Stimulated activated naive CD4-positive, alpha-beta T cell treated with Interleukin-2 at 50 U/mL for 16 hours (primary cell): Measurements from ENCODE around the gene ADAMTSL1.

Source experiments
- DNase-seq: peaks from one replicate; lab custom pipeline; 2025; lab: John Stamatoyannopoulos, UW

The ADAMTSL1 gene

GRCh38 chr9:18501949-18502348, 28.0 kb downstream of the ADAMTSL1 start:
- no peak for DNase-seq

DNA sequence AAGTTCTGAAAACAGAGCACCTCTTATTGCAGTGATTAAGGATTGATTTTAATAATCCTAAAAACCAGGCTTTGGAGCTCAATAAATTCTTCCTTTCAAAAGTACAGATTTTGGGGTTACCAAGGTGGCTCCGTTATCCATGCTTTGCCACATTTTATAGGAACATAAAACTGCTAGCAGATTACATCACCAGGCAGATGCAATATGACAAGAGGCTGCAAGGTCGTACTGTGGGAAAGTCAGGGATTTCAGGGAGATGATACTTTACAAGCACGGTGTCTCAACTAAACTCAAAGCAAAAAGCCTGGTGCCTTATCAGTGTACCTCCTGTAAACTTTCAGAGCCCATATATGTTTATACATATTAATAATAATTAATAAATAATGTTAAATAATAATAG, 28.6 kb downstream of the ADAMTSL1 start:
- DNase-seq, result no peak

- DNase-seq, result no peak
Observed at GRCh38 chr9:18504707-18505106, 30.8 kb downstream of the ADAMTSL1 start.

DNA sequence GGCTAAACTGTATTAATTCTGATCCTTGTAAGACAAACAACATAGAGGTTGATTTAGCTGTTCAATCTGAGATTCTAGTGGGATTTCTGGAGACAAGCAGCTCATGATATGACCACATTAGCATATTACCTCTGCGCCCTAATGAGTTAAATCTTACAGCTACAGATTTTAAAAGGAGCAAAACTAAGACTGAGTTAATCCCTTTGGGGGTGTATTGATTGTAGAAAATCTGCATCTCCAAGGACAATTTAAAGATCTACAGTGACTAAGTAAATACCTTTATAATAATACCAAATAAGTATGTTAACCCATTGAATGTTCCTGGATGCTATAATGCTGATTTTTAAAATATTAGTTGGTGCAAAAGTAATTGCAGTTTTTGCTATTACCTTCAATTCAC, 33.2 kb downstream of the ADAMTSL1 start:
- DNase-seq, result no peak

DNA sequence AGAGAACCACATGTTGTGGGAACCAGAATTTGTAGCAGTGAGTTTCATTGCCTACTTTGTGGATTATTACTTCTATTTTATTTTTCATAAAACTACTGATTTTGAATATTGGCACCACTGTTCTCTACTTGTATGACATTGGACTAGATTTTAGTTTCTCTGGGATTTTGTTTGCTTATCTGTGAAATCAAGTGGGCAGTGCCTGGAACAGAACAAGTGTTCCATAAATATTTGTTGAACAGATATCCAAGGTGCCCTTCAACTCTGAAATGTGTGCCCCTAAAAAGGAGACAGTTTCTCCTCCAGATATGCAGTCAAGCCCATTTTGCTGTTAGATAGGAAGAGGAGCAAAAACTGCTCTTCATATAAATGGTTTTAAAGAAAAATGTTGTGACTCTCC, 42.6 kb downstream of the ADAMTSL1 start:
- no peak for DNase-seq

GRCh38 chr9:18516965-18517364, 43.0 kb downstream of the ADAMTSL1 start:
- DNase-seq, result no peak

DNA sequence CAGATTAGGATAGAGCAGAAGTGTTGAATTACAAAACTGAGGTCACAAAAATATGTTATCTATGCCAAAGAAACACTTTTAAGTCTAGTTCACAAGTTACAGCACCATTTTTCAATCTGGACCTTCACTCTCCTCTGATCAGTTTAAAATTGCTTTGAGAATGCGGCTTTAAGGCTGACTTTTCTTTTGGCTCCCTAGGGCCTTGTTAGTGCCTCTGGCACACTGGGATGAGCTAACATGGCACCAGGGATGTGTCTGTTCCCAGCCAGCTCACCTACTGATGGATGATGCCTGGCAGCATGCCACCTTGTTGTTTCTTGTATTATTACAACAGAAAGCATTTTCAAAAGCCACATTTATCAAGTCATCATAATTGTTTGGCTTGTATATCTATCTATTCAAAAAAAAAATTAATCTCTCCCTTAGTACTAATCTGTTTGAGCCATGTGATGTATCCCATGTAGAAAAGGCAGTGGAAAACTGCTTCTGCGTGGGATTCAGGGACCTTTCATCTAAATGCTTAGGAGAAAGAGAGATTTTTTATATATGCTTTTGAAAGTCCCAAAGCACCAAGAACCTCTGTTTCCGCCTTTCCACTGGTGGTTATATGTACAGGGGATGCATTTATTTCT, 46.6 kb downstream of the ADAMTSL1 start:
- no peak for DNase-seq

- no peak for DNase-seq
Observed at GRCh38 chr9:18526685-18527084, 52.7 kb downstream of the ADAMTSL1 start.

DNA sequence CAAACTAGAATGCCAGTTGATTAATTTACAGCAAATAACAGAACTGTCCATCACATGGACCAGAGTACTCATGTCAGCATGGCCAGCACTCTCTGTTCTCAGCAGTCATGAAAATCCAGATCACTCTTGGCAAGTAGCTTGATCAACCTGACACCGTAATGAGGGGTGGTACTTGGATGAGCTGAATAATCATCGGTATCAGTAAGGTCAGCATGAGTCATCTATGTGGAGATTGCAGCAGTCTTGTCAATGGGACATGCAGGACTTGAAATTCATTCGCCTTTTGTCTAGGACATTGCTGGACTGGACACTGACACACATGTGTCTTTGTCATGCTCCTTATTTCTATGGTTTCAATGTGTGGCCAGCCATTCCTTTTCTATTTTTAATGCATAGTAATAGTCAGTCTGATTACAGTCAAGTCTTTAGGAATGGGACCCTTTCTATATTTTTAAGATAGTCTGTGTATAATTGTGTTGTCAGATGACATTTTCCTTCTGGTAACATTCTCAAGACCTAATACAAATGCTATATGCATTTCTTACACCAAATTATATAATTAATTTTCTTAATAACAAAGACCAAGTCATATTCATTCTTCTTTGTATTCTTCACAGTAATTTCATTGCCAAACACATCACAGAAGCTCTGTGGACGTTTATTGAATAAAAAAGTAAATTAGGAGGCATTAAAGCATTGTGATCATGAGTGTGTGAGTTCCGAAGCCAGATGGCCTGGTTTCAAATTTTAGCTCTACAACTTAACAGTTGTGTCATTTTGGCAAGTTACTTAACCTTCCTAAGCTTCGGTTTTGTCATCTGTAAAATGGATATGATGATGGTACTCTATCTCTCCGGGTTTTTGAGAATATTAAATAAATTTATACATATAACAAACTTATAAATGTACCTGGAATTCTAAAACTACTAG, 57.4 kb downstream of the ADAMTSL1 start:
- DNase-seq, result no peak

DNA sequence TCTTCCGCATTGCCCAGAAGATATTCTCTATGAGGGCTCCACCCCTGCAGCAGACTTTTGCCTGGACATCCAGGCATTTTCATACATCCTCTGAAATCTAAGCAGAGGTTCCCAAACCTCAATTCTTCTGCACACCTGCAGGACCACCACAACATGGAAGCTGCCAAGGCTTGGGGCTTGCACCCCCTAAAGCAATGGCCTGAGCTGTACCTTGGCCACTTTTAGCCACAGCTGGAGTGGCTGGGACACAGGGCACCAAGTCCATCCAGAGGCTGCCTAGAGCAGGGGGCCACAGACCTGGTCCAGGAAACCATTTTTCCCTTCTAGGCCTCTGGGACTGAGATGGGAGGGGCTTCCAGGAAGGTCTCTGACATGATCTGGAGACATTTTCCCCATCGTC, 60.7 kb downstream of the ADAMTSL1 start:
- DNase-seq, result no peak

- DNase-seq, result no peak
Observed at GRCh38 chr9:18536554-18536953, 62.6 kb downstream of the ADAMTSL1 start.

DNA sequence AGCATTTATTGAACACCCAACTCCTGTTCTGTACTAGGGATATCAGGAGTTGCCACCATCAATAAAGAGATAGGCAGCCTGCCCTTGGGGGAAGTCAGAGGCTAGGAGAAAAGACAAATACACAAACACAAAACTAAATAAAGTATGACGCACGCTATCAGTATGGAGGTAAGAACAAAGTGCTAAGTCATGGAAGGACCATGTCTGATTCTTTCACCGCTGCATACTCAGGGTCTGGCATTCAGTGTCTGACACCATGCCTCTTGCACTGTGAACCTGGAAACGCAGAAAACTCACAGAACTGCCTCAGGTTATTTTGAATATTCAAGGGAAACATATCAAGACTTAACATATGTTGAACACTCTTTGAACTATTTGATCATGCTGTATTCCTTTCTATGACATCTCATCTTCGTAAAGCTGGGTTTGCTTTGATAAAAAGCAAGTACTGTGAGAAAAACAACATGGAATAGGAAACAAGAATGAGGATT, 65.3 kb downstream of the ADAMTSL1 start:
- DNase-seq, result no peak

DNA sequence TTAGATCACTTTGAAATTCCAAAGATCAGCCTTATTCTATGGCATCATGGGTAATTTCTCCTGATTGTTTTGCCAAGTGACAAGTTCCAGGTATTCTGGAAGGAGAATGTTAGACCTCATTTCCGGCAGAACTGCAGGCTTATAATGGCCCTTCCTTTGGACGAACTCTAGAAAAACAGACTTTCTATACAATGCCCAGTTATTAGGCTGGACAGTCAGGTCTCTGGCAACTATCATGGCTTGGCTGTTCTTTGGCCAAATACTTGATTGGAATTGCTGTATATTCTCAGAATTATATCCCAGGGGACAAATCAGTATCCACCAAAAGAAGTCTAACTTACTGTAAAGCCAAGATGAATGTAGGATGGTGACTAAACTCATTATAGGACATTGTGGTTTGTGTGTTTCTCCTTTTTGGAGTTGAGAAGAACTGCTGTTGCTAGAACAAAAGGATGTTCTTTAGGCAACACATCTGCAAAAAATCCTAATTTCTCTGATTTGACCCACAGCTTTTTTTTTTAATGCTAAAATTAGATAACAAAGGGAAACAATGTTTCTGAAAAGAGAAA, 69.0 kb downstream of the ADAMTSL1 start:
- DNase-seq, result no peak

GRCh38 chr9:18543406-18544192, 69.6 kb downstream of the ADAMTSL1 start:
- DNase-seq, result no peak

DNA sequence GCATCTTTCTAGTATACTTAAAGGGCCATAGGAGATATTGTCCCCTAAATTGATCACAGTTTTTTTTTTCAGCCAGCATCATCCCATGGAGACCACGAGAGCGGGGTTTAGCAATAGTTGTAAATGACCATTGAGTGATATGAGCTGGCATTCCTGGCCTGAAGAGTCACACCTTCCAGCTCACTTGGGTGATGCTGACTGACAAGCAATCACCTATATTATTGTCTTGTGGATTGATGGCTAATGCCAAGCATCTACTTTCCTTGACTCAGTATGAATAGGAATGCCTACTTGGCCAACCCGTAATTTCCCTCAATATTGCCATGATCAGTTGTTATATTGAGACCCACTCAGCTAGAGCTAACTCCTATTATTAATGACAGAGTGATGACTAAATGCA, 70.5 kb downstream of the ADAMTSL1 start:
- DNase-seq, result no peak

DNA sequence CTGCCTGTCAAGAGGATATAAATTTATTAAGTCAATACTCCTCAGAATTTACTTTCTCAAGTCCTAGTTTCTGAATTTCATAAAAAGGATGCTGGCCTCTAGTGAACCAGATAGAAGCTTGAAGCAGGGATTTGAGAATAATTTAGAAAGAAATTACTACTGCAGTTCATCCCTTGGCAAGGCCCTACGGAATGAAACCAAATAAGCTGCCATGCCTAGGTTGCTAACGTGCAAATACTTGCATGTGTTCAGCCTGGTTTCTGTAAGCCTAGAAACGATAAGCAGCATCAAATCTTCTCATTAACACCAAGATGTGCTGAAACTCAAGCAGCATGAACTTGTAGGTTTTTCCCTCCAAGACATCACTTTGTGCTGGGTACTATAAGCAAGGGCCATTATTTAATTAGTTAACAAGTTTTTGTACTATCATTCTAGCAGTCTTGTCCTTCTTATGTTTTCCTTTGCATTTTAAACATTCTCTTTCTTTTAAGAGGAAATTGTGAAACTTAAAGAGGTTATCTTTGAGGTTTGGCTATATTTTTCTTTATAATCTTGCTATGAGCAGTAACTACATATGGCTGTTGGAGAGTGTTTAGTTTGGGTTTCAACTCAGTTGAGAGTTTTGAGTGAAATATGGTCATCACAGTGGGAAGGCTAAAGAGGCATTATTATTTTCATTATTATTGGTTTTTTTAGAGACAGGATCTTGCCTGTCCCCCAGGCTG, 71.8 kb downstream of the ADAMTSL1 start:
- no peak for DNase-seq

GRCh38 chr9:18548456-18548855, 74.5 kb downstream of the ADAMTSL1 start:
- no peak for DNase-seq

- DNase-seq, result no peak
Observed at GRCh38 chr9:18549772-18550171, 75.8 kb downstream of the ADAMTSL1 start.

DNA sequence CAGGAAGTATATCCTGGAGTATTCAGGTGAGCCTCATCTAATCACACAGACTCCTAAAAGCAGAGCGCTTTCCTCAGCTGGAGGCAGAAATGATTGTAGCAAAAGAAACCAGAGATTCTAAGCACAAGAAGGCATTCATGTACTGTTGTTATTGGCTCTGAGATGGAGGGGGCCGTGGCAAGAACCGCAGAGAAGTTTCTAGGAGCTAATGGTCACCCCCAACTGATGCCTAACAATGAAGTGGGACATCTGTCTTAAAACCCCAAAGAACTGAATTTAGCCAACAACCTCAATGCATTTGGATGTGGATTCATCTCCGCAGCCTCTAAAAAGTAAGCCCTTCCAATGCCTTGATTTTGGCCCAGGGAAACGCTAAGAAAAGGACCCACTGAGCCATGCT, 76.3 kb downstream of the ADAMTSL1 start:
- DNase-seq, result no peak

DNA sequence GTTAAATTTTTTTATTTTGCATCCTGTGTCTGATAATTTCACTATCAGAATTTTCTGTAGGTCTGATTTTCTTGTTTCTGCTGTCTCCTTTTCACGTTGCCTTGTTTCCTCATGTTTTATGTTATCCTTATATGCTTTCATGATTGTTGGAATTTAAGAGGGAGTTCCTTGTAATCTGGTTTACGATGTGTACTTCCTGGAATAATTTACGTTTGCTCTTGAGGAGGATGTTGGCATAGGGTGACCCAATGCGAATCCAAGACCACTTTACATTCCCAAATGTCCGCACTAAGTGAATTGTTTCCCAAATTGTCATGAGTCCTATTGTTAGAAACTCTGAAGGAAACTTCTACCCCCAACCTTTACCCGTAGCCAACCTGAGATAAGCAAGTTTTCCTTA, 80.3 kb downstream of the ADAMTSL1 start:
- no peak for DNase-seq

DNA sequence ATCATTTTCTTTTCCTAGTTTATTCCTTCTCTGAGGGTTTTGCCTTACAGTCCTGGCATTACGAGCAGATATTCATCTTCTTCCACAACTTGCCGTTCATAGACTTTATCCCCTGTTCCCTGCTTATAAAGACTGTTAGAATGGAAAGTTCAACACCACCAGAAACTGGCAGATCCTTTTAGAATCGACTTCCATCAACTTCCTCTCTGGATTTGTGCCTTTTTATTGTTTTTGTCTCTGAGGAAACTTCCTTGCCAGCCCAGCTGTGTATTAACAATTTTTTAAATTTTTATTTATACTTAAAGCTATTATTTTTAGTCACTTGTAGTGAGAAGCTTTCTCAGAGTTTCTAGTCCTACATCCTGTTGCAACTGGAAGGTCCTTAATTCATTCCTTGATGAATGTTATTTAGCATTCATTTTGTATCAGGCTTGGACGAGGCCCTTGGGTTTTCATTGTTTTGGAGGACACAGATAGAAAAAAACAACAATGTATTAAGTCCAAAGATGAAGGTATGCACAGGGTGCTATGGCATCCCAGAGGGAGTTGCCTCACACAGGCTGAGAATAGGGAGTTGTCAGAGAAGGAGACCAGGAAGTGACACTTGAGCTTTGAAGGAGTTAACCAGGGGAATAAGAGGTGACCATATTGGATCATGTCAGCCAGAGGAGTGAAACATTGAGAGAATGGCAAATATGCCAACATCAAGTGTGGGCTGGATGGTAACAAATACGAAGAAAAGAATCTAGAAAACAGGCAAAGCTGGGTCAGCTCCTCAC, 81.3 kb downstream of the ADAMTSL1 start:
- DNase-seq, result no peak
